HG02610 (cell line): Measurements from ENCODE around the gene ORM1.
"Not testable (repeated sequence)": the region's sequence is repeated elsewhere in the genome, so short reads cannot be mapped to it uniquely, and the experiment has no call there.

Source experiments
- ATAC-seq: cut with Tn5 transposase; IDR thresholded peaks from one replicate; pipeline ENCODE4 v1.9.1; 2021; ENCODE audit warnings: mild to moderate bottlenecking, moderate library complexity; ENCODE audit not compliant: unreplicated experiment

The ORM1 gene

DNA sequence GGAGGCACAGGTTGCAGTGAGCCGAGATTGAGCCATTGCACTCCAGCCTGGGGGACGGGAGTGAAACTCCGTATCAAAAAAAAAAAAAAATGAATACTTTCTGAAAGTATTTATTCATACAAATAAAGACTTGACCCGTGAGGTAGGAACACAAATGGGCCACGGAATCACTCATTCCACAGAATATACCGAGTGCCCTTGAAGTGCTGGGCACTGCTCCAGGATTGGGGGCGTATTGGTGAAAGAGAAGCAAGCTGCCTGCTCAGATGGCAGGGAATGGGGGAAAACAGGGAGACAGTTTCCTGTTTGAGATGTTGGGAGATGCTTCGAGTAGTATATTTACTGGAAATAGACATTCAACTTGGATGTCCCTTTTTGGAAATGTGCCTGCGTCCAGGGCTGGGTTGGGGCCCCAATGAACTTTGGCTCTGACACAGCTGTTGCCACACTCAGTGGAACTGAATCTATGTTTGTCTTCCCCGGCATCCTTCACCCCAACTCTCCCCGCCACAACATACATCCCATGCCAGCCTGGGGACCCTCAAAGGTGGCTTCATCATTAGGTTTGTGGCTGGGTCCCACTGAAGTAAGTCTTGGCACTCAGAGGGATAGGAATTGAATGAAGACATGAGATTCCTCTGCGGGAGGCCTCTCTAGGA, 609 bp upstream of the ORM1 start:
- ATAC-seq, result not testable (repeated sequence)

DNA sequence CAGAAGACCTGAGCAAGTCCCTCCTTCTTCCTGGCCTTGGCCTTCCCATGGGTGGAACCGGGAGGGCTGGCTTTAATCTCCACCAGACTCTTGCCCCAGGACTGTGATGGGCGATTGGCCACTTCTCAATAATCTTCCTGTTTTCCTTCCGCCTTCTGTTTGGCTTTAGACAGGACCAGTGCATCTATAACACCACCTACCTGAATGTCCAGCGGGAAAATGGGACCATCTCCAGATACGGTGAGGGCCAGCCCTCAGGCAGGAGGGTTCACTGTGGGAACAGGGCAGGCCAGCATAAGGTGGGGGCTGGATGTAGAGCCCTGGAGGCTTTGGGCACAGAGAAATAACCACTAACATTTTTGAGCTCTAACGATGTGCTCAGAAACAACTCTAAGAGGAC, 951 bp downstream of the ORM1 start:
- ATAC-seq, result not testable (repeated sequence)

DNA sequence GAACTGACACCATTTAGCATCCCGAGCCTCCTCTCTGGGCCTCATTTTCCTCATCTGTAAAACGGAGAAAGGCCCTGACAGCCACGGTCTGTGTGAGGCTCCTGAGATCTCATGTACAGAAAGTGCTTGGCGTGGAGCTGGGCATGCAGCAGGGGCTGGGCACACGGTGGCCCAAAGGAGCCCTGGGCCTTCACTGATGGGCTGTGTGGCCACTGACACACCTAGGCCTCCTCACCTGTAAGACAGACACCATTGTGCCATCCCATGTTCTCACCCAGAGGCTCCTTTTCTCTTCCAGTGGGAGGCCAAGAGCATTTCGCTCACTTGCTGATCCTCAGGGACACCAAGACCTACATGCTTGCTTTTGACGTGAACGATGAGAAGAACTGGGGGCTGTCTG, 1.6 kb downstream of the ORM1 start:
- no peak for ATAC-seq

DNA sequence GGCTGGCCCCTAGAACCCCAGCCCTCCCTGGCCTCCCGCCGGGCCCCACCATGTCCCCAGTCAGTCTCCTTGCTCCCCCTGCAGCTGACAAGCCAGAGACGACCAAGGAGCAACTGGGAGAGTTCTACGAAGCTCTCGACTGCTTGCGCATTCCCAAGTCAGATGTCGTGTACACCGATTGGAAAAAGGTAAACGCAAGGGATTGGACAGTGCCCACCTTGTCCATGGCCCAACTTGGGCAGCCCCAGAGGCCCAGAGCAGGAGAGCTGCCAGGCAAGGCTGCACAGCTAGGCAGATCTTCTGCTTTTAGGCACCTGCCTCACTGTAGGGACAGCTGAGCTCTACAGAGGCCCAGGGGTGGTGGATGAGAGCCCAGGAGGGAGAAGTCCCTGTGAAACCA, 2.1 kb downstream of the ORM1 start:
- not testable (repeated sequence) for ATAC-seq

DNA sequence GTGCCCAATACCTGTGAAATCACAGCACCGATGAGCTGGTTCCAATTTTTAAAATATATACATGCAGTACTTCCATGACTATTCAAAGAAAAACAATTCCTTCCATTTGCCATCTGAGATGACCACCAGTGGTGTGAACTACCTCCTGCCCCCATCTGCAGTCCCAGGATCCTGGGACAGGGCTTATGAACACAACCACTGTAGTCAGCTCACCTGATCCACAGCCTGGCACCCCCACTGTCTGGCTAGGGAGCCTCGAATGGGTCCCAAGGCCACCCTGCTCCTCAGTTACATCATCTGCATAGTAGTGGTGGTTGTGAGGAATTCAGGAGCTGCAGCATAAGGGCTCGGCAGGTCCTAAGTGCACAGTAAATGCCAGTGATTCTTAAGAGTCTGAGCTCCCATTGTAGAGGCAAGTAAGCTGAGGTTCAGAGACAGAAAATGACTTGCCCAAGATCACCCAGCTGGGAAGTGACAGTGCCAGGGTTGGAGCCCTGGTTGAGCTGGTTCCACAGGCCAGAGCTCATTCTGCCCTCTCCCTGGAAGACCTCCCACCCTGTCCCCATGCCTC, 2.9 kb downstream of the ORM1 start:
- not testable (repeated sequence) for ATAC-seq

DNA sequence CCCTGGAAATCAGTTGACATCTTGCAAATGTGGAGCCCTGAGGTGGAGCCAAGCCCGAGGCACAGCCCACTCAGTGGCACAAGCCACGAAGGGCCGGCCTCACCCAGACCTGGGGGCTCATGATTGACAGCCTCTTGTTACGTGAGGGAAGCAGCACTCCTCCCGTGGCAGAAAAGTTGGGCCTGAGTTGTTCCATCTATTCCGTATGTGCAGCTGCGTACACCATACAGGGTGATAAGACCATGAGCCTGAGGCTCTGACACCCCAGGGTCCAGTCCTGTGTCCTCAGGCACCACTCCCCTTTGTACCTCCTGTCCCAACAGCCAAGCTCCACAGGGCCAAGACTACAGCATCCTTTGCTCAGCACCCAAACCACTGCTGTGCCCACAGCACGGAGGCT, 4.9 kb downstream of the ORM1 start:
- no peak for ATAC-seq

DNA sequence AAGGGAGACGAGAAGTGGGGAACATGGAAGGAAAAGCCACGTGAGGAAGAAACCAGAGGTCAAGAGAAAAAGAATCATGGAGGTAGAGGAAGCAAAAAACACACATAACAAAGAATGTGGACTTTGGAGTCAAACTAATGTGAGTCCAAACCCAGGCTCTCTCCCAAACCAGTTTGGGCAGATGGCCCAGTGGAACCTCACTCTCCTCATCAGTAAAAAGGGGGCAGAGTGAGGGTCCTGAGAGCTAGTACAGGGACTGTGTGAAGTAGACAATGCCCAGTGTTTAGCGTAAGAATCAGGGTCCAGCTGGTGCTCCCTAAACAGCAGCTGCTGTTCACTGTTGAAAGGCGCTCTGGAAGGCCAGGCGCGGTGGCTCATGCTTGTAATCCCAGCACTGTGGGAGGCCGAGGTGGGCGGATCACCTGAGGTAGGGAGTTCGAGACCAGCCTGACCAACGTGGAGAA, 5.5 kb downstream of the ORM1 start:
- ATAC-seq, result not testable (repeated sequence)

DNA sequence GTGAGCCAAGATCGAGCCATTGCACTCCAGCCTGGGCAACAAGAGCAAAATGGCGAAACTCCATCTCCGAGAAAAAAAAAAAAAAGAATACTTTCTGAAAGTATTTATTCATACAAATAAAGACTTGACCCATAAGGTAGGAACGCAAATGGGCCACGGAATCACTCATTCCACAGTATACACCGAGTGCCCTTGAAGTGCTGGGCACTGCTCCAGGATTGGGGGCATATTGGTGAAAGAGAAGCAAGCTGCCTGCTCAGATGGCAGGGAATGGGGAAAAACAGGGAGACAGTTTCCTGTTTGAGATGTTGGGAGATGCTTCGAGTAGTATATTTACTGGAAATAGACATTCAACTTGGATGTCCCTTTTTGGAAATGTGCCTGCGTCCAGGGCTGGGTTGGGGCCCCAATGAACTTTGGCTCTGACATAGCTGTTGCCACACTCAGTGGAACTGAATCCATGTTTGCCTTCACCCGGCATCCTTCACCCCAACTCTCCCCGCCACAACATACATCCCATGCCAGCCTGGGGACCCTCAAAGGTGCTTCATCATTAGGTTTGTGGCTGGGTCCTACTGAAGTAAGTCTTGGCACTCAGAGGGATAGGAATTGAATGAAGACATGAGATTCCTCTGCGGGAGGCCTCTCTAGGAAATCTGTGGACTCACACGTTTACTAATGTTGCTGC, 6.2 kb downstream of the ORM1 start:
- not testable (repeated sequence) for ATAC-seq

DNA sequence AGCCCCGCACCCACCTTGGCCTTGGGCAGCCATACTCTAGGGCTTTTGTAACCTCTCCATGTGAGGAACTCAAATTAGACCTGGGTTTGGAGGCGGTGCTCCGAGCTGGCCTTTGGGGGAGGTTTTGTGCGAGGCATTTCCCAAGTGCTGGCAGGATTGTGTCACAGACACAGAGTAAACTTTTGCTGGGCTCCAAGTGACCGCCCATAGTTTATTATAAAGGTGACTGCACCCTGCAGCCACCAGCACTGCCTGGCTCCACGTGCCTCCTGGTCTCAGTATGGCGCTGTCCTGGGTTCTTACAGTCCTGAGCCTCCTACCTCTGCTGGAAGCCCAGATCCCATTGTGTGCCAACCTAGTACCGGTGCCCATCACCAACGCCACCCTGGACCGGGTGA, 6.7 kb downstream of the ORM1 start, which contains the start of gene ORM2:
Gene ORM2 (plus strand): TSS at position 245 of the 398 bp plus-strand sequence. CDS start 36 bp downstream, at position 281.
- not testable (repeated sequence) for ATAC-seq

DNA sequence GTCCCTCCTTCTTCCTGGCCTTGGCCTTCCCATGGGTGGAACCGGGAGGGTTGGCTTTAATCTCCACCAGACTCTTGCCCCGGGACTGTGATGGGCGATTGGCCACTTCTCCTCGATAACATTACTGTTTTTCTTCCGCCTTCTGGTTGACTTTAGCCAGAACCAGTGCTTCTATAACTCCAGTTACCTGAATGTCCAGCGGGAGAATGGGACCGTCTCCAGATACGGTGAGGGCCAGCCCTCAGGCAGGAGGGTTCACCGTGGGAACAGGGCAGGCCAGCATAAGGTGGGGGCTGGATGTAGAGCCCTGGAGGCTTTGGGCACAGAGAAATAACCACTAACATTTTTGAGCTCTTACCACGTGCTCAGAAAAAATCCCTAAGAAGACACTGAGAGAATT, 7.7 kb downstream of the ORM1 start:
- no peak for ATAC-seq

DNA sequence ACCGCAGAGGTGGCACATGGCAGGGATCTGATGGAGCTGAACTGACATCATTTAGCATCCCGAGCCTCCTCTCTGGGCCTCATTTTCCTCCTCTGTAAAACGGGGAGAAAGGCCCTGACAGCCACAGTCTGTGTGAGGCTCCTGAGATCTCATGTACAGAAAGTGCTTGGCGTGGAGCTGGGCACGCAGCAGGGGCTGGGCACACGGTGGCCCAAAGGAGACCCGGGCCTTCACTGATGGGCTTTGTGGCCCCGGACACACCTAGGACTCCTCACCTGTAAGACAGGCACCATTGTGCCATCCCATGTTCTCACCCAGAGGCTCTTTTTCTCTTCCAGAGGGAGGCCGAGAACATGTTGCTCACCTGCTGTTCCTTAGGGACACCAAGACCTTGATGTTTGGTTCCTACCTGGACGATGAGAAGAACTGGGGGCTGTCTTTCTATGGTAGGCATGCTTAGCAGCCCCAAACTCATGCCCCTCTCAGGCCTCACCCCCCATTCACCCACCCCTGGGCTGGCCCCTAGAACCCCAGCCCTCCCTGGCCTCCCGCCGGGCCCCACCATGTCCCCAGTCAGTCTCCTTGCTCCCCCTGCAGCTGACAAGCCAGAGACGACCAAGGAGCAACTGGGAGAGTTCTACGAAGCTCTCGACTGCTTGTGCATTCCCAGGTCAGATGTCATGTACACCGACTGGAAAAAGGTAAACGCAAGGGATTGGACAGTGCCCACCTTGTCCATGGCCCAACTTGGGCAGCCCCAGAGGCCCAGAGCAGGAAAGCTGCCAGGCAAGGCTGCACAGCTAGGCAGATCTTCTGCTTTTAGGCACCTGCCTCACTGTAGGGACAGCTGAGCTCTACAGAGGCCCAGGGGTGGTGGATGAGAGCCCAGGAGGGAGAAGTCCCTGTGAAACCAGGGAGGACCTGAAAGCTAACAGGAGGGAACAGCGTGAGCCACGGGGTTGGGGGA, 8.6 kb downstream of the ORM1 start:
- ATAC-seq, result not testable (repeated sequence)

DNA sequence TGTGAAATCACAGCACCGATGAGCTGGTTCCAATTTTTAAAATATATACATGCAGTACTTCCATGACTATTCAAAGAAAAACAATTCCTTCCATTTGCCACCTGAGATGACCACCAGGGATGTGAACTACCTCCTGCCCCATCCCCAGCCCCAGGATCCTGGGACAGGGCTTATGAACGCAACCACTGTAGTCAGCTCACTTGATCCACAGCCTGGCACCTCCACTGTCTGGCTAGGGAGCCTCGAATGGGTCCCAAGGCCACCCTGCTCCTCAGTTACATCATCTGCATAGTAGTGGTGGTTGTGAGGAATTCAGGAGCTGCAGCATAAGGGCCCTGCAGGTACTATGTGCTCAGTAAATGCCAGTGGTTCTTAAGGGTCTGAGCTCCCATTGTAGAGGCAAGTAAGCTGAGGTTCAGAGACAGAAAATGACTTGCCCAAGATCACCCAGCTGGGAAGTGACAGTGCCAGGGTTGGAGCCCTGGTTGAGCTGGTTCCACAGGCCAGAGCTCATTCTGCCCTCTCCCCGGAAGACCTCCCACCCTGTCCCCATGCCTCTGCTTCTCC, 9.7 kb downstream of the ORM1 start:
- not testable (repeated sequence) for ATAC-seq

DNA sequence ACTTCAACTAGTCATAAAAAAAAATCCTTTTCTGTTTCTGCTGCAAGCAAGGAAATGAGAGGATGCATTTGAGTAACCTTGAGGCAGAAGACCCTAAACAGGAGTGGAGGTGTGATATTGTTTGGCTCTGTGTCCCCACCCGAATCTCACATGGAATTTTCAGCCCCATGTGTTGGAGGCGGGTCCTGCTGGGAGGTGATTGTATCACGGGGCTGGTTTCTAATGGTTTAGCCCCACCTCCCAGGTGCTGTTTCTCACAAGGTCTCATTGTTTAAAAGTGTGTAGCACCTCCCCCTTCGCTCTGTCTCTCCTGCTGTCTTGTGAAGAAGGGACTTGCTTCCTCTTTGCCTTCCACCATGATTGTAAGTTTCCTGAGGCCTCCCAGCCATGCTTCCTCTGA, 10.8 kb downstream of the ORM1 start:
- not testable (repeated sequence) for ATAC-seq

DNA sequence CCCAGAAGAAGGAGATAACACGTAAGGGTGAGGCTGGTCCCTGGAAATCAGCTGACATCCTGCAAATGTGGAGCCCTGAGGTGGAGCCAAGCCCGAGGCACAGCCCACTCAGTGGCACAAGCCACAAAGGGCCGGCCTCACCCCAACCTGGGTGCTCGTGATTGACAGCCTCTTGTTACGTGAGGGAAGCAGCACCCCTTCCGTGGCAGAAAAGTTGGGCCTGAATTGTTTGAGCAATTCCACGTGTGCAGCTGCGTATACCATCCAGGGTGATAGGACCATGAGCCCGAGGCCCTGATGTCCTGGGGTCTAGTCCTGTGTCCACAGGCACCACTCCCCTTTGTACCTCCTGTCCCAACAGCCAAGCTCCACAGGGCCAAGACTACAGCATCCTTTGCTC, 11.6 kb downstream of the ORM1 start:
- ATAC-seq, result no peak

DNA sequence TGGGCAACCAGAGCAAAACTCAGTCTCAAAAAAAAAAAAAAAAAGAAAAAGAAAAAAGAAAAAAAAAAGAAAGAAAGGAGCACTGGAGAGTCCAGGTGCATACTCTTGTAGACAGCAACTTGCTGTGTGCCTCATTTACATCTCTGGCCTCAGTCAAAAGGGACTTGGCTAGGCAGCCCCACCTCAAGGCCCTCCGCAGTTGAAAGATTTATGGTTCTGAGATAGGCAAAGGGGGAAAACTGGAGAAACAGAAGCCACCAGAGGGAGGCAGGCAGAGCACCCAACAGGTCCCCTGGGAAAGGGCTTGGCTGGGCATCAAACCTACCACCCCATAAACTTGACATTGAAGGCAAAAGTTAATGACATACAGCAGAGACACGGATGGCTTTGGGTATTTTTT, 12.8 kb downstream of the ORM1 start:
- no peak for ATAC-seq

DNA sequence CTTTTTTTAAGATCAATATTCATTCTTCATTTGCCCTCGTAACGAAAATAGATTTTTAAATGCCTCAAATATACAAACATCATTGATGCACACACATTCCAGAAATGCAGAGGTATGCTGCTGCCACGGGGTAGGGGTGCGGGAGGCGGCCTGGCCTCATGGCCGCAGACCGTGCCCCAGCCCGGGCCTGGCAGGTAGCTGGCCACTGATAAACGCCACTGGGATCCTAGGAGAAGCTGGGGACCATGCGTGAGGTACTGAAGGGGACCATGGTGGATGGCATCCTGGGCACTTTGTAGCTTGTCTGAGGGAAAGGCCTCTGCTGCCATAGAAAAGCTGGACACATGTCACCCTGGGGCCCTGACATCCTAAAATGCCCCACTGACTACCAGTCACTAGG, 13.3 kb downstream of the ORM1 start:
- ATAC-seq, result no peak

DNA sequence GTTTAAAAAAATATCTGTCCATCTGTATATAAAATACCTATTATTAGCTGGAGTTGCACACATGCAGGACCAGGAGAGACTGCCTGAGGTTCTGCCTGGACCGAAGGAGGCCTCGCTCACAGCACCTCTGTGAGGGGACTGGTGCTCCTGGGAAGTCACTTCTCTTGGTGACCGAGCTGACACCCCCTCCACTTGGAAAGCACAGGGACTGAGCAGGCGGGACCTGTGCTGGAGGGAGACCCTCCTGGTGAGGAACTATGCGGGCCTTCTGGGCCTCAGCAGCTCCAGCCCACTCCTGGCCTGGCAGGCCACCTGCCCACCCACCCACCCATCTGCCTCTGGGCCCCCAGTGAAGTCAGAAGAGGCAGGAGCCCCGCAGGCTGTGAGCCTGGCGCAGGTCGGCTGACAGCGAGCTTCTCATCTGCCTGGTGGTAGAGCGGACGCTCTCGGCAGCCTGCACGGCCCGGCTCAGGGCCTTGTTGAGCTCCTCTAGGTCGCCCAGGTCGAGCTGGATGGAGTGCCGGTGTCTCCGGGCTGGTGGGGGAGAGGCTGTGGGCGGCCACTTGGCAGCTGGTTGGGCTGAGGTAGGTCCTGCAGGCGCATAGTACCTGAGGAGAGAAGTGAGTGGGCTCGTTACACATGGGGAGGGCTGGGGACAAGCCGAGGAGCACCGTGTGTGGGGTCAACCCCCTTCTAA, 13.9 kb downstream of the ORM1 start:
- ATAC-seq, result no peak

DNA sequence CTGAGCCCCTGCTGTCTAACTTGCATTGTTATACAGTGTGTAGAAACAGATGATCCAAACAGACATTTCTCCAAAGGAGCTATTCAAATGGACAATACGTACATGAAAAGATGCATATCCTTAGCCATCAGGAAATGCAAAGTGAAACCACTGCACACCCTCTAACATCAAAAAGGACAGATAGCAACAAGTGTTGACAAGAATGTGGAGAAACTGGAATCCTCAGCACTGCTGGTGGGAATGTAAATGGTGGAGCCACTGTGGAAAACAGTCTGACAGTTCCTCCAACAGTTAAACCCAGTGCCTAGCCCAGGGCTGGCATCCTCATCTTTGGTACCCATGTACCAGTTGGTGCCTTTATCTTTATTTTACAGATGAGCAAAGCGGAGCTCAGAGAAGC, 15.3 kb downstream of the ORM1 start:
- no peak for ATAC-seq

DNA sequence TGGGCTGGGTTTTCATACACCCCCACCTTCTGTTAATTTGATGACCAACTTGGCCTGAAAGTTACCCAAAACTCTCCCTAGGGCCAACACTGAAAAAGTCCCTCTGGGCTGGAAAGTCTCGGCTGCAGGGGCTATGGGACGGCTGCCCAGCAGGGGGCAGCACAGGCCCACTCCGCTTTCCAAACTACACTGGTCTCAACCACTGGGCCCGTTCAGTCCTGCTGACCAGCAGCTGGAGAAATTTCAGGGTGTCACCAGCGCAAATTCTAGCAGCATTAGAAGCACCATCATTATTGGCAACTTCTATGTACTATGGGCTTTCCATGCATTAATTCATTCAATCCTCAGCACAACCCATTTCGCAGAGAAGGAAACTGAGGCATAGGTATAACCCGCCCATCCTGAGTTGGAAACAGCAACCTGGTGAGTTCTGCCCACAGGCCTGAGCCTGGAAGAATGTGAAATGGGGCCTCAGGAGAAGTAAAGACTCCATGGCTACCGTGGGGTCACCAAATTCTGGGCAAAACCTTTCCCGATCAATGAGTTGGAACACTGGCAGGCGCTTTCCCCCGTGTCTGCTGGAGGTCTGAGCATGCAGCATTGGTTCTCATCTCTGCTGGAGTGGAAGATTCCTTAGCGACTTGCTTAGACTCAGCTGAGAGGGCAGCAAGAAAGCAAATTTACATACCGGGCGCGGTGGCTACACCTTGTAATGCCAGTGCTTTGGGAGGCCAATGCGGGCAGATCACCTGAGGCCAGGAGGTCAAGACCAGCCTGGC, 16.4 kb downstream of the ORM1 start:
- ATAC-seq, result peak; percentile 60
